ENCODE results near the gene ADGRV1.

Gene ADGRV1

DNA sequence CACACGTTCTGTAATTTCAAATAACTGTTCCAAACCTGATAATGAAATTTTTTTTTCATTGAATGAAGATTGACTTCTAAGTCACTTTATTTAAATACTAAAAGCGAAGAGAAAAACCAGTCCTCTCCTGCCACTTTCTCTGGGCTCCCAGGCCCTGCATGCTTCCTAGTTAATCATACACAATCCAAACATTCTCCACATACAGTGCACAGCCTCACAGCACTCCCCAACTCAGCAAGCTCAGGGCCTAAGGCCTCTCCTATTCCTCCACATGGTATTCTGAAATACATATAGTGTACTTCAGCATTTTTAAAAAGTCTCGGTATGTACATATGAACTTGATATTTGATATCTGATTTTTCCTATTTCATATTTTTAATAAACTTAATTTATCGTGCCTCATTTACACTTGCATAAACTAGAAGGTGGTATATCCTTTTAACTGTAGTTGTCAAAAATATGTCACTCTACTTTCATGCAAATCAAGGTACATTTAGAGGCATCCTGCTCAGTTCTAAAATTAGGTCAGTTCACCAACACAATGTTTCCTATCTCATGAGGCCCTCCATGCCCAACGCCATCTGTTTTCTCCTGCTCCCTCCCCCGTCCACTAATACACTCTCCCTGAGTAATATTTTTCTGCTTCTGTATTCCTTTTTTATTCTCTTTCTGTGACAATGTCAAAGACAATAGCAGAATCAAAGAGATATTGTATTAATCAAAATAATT, 617.9 kb downstream of the ADGRV1 start:
- TF ChIP-seq, protein P1, sequence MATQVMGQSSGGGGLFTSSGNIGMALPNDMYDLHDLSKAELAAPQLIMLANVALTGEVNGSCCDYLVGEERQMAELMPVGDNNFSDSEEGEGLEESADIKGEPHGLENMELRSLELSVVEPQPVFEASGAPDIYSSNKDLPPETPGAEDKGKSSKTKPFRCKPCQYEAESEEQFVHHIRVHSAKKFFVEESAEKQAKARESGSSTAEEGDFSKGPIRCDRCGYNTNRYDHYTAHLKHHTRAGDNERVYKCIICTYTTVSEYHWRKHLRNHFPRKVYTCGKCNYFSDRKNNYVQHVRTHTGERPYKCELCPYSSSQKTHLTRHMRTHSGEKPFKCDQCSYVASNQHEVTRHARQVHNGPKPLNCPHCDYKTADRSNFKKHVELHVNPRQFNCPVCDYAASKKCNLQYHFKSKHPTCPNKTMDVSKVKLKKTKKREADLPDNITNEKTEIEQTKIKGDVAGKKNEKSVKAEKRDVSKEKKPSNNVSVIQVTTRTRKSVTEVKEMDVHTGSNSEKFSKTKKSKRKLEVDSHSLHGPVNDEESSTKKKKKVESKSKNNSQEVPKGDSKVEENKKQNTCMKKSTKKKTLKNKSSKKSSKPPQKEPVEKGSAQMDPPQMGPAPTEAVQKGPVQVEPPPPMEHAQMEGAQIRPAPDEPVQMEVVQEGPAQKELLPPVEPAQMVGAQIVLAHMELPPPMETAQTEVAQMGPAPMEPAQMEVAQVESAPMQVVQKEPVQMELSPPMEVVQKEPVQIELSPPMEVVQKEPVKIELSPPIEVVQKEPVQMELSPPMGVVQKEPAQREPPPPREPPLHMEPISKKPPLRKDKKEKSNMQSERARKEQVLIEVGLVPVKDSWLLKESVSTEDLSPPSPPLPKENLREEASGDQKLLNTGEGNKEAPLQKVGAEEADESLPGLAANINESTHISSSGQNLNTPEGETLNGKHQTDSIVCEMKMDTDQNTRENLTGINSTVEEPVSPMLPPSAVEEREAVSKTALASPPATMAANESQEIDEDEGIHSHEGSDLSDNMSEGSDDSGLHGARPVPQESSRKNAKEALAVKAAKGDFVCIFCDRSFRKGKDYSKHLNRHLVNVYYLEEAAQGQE (IDR thresholded peaks at IDR 0.05; ENCODE audit: insufficient read depth in 1 of 2, low read depth in 2 of 2, low read length in 2 of 2) = no peak
- TF ChIP-seq POLR2AphosphoS5 (IDR thresholded peaks at IDR 0.05; ENCODE audit: low read depth, low read length) (no peak), SIN3A (IDR thresholded peaks at IDR 0.05; ENCODE audit: borderline replicate concordance, insufficient read depth, low read length) (no peak), TAF1 (IDR thresholded peaks at IDR 0.05; ENCODE audit: borderline replicate concordance, insufficient read depth, low read length) (no peak), FOXP2 (optimal IDR thresholded peaks at IDR 0.05; ENCODE audit: borderline replicate concordance, extremely low read depth, extremely low read length, insufficient read depth) (no peak)

DNA sequence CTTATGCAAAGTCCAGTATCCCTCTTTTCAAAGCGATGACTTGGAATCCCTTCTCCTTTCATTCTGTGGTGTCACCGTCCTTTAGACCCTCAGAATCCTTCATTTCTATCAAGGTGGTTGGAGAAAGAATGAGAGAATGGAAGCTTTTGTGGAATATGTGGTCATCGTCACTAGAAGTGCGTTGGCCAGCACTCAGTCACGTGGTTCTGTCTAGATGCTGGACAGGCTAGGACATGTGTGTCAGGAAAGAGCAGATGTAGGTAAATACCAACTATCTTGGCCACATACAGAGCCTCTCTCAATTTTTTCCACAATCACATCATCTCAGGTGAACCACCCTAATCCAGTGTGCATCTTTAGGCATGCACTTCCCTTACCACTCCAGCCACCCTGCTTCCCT, 618.5 kb downstream of the ADGRV1 start:
- TF ChIP-seq POLR2AphosphoS5 (IDR thresholded peaks at IDR 0.05; ENCODE audit: low read depth, low read length) (no peak), SIN3A (IDR thresholded peaks at IDR 0.05; ENCODE audit: borderline replicate concordance, insufficient read depth, low read length) (no peak), TAF1 (IDR thresholded peaks at IDR 0.05; ENCODE audit: borderline replicate concordance, insufficient read depth, low read length) (no peak), FOXP2 (optimal IDR thresholded peaks at IDR 0.05; ENCODE audit: borderline replicate concordance, extremely low read depth, extremely low read length, insufficient read depth) (no peak)
- TF ChIP-seq, protein P1 (IDR thresholded peaks at IDR 0.05; ENCODE audit: insufficient read depth in 1 of 2, low read depth in 2 of 2, low read length in 2 of 2) = no peak

DNA sequence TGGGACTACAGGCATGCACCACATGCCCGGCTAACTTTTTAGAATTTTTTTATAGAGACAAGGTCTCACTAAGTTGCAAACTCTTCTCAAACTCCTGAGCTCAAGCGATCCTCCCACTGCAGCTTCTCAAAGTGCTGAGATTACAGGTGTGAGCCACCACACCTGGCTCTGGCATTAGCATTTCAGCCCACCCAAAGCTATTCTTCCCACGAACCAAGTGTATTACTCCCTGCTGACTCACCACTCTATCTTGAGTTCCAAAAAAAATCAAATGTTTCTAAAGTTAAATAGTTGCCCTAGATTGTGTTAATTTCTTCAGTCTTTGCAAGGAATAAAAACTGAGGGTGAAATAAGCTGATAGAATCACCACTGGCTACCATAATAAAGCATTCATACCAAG, 619.0 kb downstream of the ADGRV1 start:
- TF ChIP-seq SIN3A (IDR thresholded peaks at IDR 0.05; ENCODE audit: borderline replicate concordance, insufficient read depth, low read length) (no peak), TAF1 (IDR thresholded peaks at IDR 0.05; ENCODE audit: borderline replicate concordance, insufficient read depth, low read length) (no peak), POLR2AphosphoS5 (IDR thresholded peaks at IDR 0.05; ENCODE audit: low read depth, low read length) (no peak), FOXP2 (optimal IDR thresholded peaks at IDR 0.05; ENCODE audit: borderline replicate concordance, extremely low read depth, extremely low read length, insufficient read depth) (no peak)
- TF ChIP-seq, protein P1 (IDR thresholded peaks at IDR 0.05; ENCODE audit: insufficient read depth in 1 of 2, low read depth in 2 of 2, low read length in 2 of 2) = no peak

DNA sequence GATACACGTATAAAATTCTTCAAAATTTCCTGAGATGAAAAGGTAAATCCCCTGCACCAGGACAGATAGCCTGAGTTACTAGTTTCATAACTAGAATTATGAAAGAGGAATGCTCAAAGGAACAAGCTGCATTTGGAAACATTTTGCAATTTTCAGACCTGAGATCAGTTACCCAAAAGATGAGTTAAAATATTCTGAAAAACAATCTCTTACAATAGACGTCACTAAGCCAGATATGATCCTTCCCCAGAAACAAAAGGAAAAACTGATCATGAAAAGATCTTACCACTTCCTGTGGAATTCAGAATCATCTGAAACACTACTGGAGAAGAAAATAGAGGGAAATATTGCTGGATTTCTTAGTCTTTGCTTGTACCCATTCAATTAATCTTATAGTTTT, 619.9 kb downstream of the ADGRV1 start:
- TF ChIP-seq SIN3A (IDR thresholded peaks at IDR 0.05; ENCODE audit: borderline replicate concordance, insufficient read depth, low read length) (no peak), TAF1 (IDR thresholded peaks at IDR 0.05; ENCODE audit: borderline replicate concordance, insufficient read depth, low read length) (no peak)
- TF ChIP-seq, protein P1 (IDR thresholded peaks at IDR 0.05; ENCODE audit: insufficient read depth in 1 of 2, low read depth in 2 of 2, low read length in 2 of 2) = no peak

All from PFSK-1 (cell line).